A549 (cell line): Measurements from ENCODE around the gene PTGES2.

ENCODE experiments used
- CEBPB ChIP-seq, 2 experiments: fragments of >200 bp in 1 of 2; sonication (Bioruptor Twin) in 1 of 2; formaldehyde crosslinking in 1 of 2; IDR thresholded peaks; 2 replicates each; pipeline ENCODE4 v1.6.1; 2012 to 2016
- CHD4 ChIP-seq: fragments of 200-600 bp; sonication (generic); IDR thresholded peaks from 2 replicates; pipeline ENCODE4 v1.6.1; 2016; ENCODE audit warnings: antibody characterized with exemption, mild to moderate bottlenecking, borderline replicate concordance
- CTCF ChIP-seq: fragments of >200 bp; sonication (Bioruptor Twin); formaldehyde crosslinking; IDR thresholded peaks from 3 replicates; pipeline ENCODE4 v1.5.1; 2016
- EP300 ChIP-seq, 2 experiments: fragments of >200 bp; sonication (Bioruptor Twin); formaldehyde crosslinking; IDR thresholded peaks; 2 replicates in 1 of 2; 3 replicates in 1 of 2; pipeline ENCODE4 v1.6.1; 2016 to 2017
- JUNB ChIP-seq: fragments of >200 bp; sonication (Bioruptor Twin); formaldehyde crosslinking; IDR thresholded peaks from 2 replicates; pipeline ENCODE4 v1.6.1; 2016
- MAFK ChIP-seq: fragments of 450-650 bp; IDR thresholded peaks from 2 replicates; pipeline ENCODE4 v1.6.1; 2014; ENCODE audit not compliant: partially characterized antibody
- POLR2A ChIP-seq: IDR thresholded peaks from 2 replicates; pipeline ENCODE4 v1.6.1; 2012; ENCODE audit warnings: mild to moderate bottlenecking, low read length
- RFX5 ChIP-seq: fragments of 450-650 bp; IDR thresholded peaks from 2 replicates; pipeline ENCODE4 v1.7.1; 2014; ENCODE audit warnings: antibody characterized with exemption, mild to moderate bottlenecking, moderate library complexity

- TF ChIP-seq POLR2A (no peak), CTCF (no peak), EP300 (IDR thresholded peaks at IDR 0.05) (no peak), MAFK (no peak), CEBPB (IDR thresholded peaks at IDR 0.05) (no peak), CHD4 (no peak), JUNB (no peak), RFX5 (no peak)
Observed at GRCh38 chr9:128145951-128146351, 18.4 kb upstream of the PTGES2 start.
